Right atrium auricular region (tissue), 2 donors: Measurements from ENCODE around the gene RASIP1. TPM values are rescaled to one million over a fixed set of nuclear protein-coding genes. Genes with fewer than 3 reads are reported as not detected.
"Not testable (repeated sequence)": the region's sequence is repeated elsewhere in the genome, so short reads cannot be mapped to it uniquely, and the experiment has no call there.

ENCODE experiments used
- DNase-seq: peaks from one replicate; pipeline ENCODE4 v3.0.0-alpha.2; 2019; ENCODE audit warnings: low spot score
- H3K27ac ChIP-seq, 2 donors: fragments of 200-600 bp; sonication (generic); 1 replicate in 1 of 2; 2 replicates in 1 of 2; pipeline ENCODE4 v1.5.1; 2016 to 2019
- H3K27me3 ChIP-seq, 2 donors: fragments of 200-600 bp; sonication (generic); one replicate each; pipeline versions ENCODE4 v1.5.1 to v1.6.0; 2017 to 2019
- H3K36me3 ChIP-seq: fragments of 200-600 bp; sonication (generic); one replicate; pipeline ENCODE4 v1.5.1; 2016
- H3K4me1 ChIP-seq, 2 donors: fragments of 200-600 bp; sonication (generic); one replicate each; pipeline versions ENCODE4 v1.5.1 to v1.6.0; 2017 to 2019
- H3K4me3 ChIP-seq, 2 donors: fragments of 200-600 bp; sonication (generic); 1 replicate in 1 of 2; 2 replicates in 1 of 2; pipeline ENCODE4 v1.5.1; 2017 to 2019; ENCODE audit warnings: mild to moderate bottlenecking in 1 of 2, moderate library complexity in 1 of 2
- H3K9me3 ChIP-seq, 2 donors: fragments of 200-600 bp; sonication (generic); one replicate each; pipeline ENCODE4 v1.5.1; 2019
- CTCF ChIP-seq, 2 donors: fragments of 200-600 bp; sonication (generic); IDR thresholded peaks; one replicate each; pipeline ENCODE4 v1.5.1; 2019; ENCODE audit warnings: antibody characterized with exemption in 2 of 2
- total RNA-seq, 2 donors: library from RNA; depleted of rRNA; stranded (reverse); fragments of >200 nt; gene quantifications; one replicate each; pipeline ENCODE4 v1.1.0, GENCODE V29; 2016

RASIP1 gene
- 10 to 100 TPM; 13.6 to 22.9 TPM for total RNA-seq

- Histone ChIP-seq H3K9me3 (no peaks in the 10 kb centered on the region), H3K36me3 (no peaks in the 10 kb centered on the region), H3K4me1 (peaks cover 0 to 17% of the 10 kb centered on the region in 2 donors), H3K4me3 (peak within 1 kb of the TSS; percentile 55 to 63), H3K27ac (peak within 1 kb of the TSS; percentile 79 to 80), H3K27me3 (no peaks in the 10 kb centered on the region)
- no peak for TF ChIP-seq CTCF (IDR thresholded peaks at IDR 0.05)
- DNase-seq, result peak; percentile 72
Observed at GRCh38 chr19:48740164-48740972, at the start of gene RASIP1. TSS of gene RASIP1 (minus strand) at chr19:48740610. CDS start at chr19:48740282, 328 bp downstream.

- not testable (repeated sequence) for H3K27ac ChIP-seq, DNase-seq
Observed at GRCh38 chr19:48787331-48787730, 46.9 kb upstream of the RASIP1 start.

GRCh38 chr19:48786422-48786821 is 46.0 kb upstream of the RASIP1 start:
- DNase-seq, H3K27ac ChIP-seq, H3K36me3 ChIP-seq, H3K9me3 ChIP-seq, H3K27me3 ChIP-seq, H3K4me1 ChIP-seq, H3K4me3 ChIP-seq: not testable (repeated sequence)

More at GRCh38 chr19:48787331-48787730, 46.9 kb upstream of the RASIP1 start:
- H3K36me3 ChIP-seq, H3K9me3 ChIP-seq, H3K4me3 ChIP-seq, H3K27me3 ChIP-seq, H3K4me1 ChIP-seq: not testable (repeated sequence)

GRCh38 chr19:48784527-48784926 is 44.1 kb upstream of the RASIP1 start:
- no peaks in the 10 kb centered on the region for H3K9me3 ChIP-seq
- no peak overlapping the region for H3K27ac ChIP-seq
- peaks cover 0 to 7% of the 10 kb centered on the region in 2 donors for H3K4me1 ChIP-seq
- no peak for TF ChIP-seq CTCF (IDR thresholded peaks at IDR 0.05)
- H3K27me3 ChIP-seq, result no peaks in the 10 kb centered on the region
- no peak overlapping the region for H3K4me3 ChIP-seq
- no peaks in the 10 kb centered on the region for H3K36me3 ChIP-seq
- no peak for DNase-seq

- Histone ChIP-seq H3K4me1 (peaks cover 0 to 7% of the 10 kb centered on the region in 2 donors), H3K27ac (peak overlapping the region; percentile 24 to 62), H3K27me3 (no peaks in the 10 kb centered on the region), H3K9me3 (no peaks in the 10 kb centered on the region), H3K4me3 (no peak overlapping the region), H3K36me3 (no peaks in the 10 kb centered on the region)
- TF ChIP-seq CTCF (IDR thresholded peaks at IDR 0.05), result no peak
- DNase-seq, result peak; percentile 62
Observed at GRCh38 chr19:48780631-48781391, 40.4 kb upstream of the RASIP1 start.

GRCh38 chr19:48779636-48780035 is 39.2 kb upstream of the RASIP1 start:
- no peak for TF ChIP-seq CTCF (IDR thresholded peaks at IDR 0.05)
- no peaks in the 10 kb centered on the region for H3K27me3 ChIP-seq
- no peak for DNase-seq
- H3K27ac ChIP-seq, result no peak overlapping the region
- no peak overlapping the region for H3K4me3 ChIP-seq
- H3K9me3 ChIP-seq, result no peaks in the 10 kb centered on the region
- H3K36me3 ChIP-seq, result no peaks in the 10 kb centered on the region
- H3K4me1 ChIP-seq, result peaks cover 0 to 7% of the 10 kb centered on the region in 2 donors
